NCI-H1694 (cell line): ENCODE results near the gene AHNAK.
A peak's percentile ranks its signal among the peaks of the same experiment; 100 is the strongest.
"Not testable (repeated sequence)": the region's sequence is repeated elsewhere in the genome, so short reads cannot be mapped to it uniquely, and the experiment has no call there.

Source experiments
- DNase-seq: peaks from one replicate; lab custom pipeline; 2025; lab: John Stamatoyannopoulos, UW

AHNAK gene

DNA sequence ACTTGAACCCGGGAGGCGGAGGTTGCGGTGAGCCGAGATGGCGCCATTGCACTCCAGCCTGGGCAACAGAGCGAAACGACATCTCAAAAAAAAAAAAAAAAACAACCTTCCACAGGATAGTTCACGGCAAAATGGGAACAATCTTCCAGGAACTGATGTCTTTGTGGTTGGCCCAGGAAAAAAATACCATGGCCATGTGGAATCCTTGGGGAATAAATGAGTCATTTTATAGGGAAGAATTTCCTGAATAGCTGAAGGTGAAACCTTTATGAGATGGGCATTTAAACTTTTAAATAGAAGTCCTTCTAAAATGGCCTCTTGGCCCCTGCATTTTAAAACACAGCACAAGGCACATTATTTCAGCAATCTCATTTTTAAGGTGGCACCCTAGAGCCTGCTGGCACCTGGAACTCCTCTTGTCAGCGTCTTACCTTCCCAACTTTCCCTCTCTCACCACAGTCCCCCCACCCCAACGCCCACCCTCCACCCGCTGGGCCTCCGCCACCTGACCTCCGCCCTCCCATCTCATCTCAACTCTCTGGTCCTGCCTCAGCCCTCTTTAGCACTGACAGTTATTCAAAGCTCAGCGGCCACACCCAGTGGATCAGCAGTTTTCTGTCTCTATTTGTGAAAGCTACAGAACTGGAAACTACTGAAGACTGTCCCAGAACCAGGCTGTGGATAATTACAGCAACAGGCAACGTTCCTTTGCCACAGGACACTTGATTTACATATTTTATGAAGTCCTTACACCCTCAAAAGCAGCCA, 84.7 kb downstream of the AHNAK start:
- no peak for DNase-seq

GRCh38 chr11:62459080-62459479, 87.5 kb downstream of the AHNAK start:
- DNase-seq = no peak

DNA sequence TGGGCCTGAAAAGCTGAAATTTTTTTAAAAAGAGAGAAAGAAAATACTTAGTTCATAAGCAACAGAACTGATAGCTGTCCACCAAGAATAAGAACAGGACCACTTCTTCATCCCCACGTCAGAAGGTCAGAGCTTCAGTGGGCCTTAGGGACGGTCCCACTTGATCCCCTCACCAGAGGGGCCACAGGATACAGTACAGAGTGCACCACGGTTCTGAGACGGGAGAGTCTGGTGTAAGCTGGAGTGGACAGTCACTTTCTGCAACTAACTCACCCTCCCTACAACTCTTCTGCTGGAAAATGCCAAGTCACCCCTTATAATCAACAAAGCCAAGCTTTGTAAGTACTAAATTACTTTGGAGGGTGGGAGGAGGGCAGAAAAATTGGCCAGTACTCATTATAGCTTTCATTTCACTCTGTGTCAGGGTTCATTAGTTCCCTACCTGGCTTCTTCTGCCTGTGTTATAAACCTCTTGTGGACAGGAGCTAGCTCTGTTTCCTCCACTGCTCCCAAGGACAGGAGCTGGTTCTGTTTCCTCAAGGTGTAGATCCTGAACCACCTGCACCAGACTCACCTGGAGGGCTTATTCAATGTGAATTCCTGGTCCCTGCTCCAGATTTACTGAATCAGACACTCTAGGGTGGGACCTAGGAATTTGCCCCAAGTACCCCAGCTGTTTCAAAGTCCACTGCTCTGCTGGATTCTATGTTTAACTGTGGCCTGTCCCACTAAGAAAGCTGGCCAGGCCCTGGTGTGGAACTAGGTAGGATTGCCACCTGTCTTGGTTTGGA, 88.2 kb downstream of the AHNAK start:
- DNase-seq = no peak

GRCh38 chr11:62457478-62457877, 89.1 kb downstream of the AHNAK start:
- DNase-seq = no peak

DNA sequence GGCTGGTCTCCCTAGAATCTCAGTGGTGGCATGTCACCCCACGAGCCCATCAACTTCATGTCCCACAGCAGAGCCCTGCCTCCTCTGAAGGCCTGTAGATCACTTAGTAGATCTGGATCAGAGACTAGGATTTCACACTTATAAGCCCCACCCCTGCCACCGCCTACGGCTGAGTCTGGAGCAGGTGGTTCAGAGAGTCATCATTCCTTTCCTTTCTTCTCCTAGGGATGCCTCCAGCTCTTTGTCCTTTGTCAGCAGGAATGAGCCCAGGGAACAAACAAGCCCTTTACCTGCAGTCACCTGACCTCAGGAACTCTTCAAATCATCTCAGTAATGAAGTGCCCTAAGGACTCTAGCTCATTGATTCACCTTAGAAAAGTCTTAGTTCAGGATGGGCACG, 90.0 kb downstream of the AHNAK start:
- no peak for DNase-seq

- no peak for DNase-seq
Measured at GRCh38 chr11:62452839-62453468, 93.7 kb downstream of the AHNAK start.

GRCh38 chr11:62452261-62452660, 94.3 kb downstream of the AHNAK start:
- no peak for DNase-seq

DNA sequence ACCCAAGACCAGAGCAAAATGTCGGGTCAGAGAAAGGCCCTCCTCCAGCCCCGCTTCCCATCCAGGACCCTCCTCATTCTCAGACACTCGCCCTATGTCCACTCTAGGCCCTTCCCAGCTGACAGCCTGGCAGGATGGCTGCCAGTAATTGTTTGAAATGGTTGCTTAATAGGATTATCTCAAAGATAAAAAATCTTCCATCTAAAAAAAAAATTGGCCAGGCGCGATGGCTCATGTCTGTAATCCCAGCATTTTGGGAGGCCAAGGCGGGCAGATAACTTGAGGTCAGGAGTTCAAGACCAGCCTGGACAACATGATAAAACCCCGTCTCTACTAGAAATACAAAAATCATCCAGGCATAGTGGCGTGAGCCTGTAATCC, 95.4 kb downstream of the AHNAK start:
- no peak for DNase-seq

GRCh38 chr11:62450543-62451240, 95.9 kb downstream of the AHNAK start:
- no peak for DNase-seq

- DNase-seq = not testable (repeated sequence)
Measured at GRCh38 chr11:62449912-62450311, 96.7 kb downstream of the AHNAK start.

- DNase-seq = no peak
Measured at GRCh38 chr11:62449451-62449851, 97.2 kb downstream of the AHNAK start.

DNA sequence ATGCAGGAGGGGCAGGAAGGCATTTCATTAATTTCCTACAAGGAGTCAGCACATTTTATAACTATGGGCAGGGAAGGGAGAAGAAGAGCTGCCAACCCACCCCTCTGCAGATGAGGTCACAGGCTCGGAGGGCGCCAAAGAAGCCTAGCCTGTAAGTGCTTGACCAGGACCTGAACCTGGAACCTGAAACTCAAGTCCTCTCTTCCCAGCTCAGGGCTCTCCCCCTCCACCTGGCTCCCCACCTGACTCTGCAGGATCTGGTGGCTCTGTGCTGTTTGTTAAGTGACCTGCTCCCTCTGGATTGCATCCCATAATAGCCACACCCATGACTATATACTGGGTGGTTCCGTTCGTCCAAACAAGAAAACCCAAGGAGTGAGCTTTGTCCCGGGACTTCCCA, 100.5 kb downstream of the AHNAK start:
- no peak for DNase-seq

- DNase-seq = no peak
Measured at GRCh38 chr11:62445314-62445740, 101.3 kb downstream of the AHNAK start.

GRCh38 chr11:62444835-62445234, 101.8 kb downstream of the AHNAK start:
- no peak for DNase-seq

- DNase-seq = peak; percentile 24
Measured at GRCh38 chr11:62444236-62444833, 102.3 kb downstream of the AHNAK start.

DNA sequence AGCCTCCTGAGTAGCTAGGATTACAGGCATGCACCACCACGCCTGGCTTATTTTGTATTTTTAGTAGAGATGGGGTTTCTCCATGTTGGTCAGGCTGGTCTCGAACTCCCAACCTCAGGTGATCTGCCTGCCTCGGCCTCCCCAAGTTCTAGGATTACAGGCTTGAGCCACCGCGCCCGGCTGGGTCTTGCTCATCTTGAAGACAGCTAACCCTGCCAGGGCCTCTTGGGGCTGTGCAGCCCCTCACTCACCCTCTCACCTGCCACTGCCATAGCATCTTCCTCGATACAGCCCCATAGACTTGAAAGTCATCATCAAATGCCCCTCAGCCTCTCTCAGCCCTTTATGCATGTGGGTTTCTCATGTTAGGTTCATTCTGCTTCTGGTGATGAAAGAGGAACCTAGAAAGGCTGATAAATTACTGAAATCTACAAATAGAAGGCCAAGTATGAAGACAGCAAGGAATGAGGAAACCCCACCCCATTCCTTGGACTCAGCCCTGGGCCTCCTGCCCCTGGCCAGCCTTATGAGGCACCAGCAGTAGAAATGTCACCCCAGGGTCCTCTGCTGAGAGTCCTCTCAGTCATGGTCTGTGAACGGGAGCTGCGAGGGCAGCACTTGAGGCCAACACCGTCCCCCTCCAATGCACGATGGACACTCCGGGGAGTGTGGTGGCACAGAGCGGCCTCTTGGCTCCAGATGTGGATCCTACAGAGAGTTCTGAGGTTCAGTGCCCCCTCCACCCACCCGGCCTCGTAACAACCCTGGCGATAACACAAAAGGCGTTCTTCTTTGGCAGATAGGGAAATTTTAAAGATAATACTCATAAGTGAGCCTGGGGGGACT, 103.0 kb downstream of the AHNAK start:
- no peak for DNase-seq

GRCh38 chr11:62439785-62440602, 106.6 kb downstream of the AHNAK start:
- DNase-seq = no peak

DNA sequence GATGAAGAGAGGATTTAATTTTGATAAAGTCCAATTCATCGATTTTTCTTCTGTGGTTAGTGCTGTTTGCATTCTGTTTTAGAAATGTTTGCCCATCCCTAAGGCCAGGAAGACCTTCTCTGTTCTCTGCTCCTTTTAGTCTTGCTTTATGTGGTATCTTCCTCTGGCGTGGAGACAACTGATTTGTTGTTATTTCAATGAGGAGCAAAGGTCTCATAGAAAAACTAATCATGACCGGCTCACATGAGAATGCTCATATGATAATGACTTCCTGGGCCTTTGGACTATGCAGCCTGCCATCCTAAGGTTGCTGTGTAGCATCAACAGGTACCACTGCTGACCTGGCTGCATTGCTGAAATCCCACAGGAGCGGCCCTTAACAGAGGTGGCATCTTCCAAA, 108.0 kb downstream of the AHNAK start:
- DNase-seq = no peak

GRCh38 chr11:62437616-62438015, 109.0 kb downstream of the AHNAK start:
- no peak for DNase-seq
